ENCODE results near the gene LRRC74B. TPM values are rescaled to one million over a fixed set of nuclear protein-coding genes. Genes with fewer than 3 reads are reported as not detected.
A peak's percentile ranks its signal among the peaks of the same experiment; 100 is the strongest.

The LRRC74B gene
- polyA plus RNA-seq, 5 donors = 0.25 to 2.4 (median 1.4) TPM

GRCh38 chr22:21013657-21014201, 32.0 kb upstream of the LRRC74B start:
- no peak for DNase-seq

- DNase-seq = peak; percentile 92 to 95
Measured at GRCh38 chr22:21014202-21014725, 31.5 kb upstream of the LRRC74B start.

GRCh38 chr22:21014726-21015465, 30.9 kb upstream of the LRRC74B start, which contains the start of gene P2RX6:
Gene P2RX6, plus strand, starts transcription at chr22:21015165. Its CDS starts 10 bp downstream, at chr22:21015175.
- DNase-seq = peak; percentile 57 to 68

GRCh38 chr22:21015466-21016006, 30.2 kb upstream of the LRRC74B start:
- no peak for DNase-seq

GRCh38 chr22:21016644-21017420, 28.9 kb upstream of the LRRC74B start:
- no peak for DNase-seq

- DNase-seq = no peak
Measured at GRCh38 chr22:21018314-21018713, 27.4 kb upstream of the LRRC74B start.

- no peak for DNase-seq
Measured at GRCh38 chr22:21020802-21021429, 24.8 kb upstream of the LRRC74B start.

GRCh38 chr22:21022507-21022906, 23.2 kb upstream of the LRRC74B start:
- no peak for DNase-seq

GRCh38 chr22:21022955-21023614, 22.7 kb upstream of the LRRC74B start:
- DNase-seq = no peak

GRCh38 chr22:21025266-21025665, 20.5 kb upstream of the LRRC74B start:
- DNase-seq = no peak

- DNase-seq = no peak
Measured at GRCh38 chr22:21025763-21026755, 19.7 kb upstream of the LRRC74B start.

- DNase-seq = peak in 1 of 2 donors; percentile 48
Measured at GRCh38 chr22:21026783-21027692, 18.7 kb upstream of the LRRC74B start.

- DNase-seq = no peak
Measured at GRCh38 chr22:21028277-21029251, 17.2 kb upstream of the LRRC74B start.

- no peak for DNase-seq
Measured at GRCh38 chr22:21029486-21030025, 16.2 kb upstream of the LRRC74B start.

GRCh38 chr22:21030032-21030431, 15.7 kb upstream of the LRRC74B start:
- DNase-seq = no peak

- DNase-seq = no peak
Measured at GRCh38 chr22:21030621-21031544, 14.9 kb upstream of the LRRC74B start.

Measured in right lung (tissue), 5 donors.